GM11168 (cell line): ENCODE results near the gene BCR.

Experiments
- in situ Hi-C: fragments of 300-500 bp; cut with MboI; formaldehyde crosslinking; loops from one replicate; pipeline ENCODE4 v1.12.0; 2022; ENCODE audit warnings: low sequenced_read_pairs; ENCODE audit not compliant: unreplicated experiment

BCR gene

DNA sequence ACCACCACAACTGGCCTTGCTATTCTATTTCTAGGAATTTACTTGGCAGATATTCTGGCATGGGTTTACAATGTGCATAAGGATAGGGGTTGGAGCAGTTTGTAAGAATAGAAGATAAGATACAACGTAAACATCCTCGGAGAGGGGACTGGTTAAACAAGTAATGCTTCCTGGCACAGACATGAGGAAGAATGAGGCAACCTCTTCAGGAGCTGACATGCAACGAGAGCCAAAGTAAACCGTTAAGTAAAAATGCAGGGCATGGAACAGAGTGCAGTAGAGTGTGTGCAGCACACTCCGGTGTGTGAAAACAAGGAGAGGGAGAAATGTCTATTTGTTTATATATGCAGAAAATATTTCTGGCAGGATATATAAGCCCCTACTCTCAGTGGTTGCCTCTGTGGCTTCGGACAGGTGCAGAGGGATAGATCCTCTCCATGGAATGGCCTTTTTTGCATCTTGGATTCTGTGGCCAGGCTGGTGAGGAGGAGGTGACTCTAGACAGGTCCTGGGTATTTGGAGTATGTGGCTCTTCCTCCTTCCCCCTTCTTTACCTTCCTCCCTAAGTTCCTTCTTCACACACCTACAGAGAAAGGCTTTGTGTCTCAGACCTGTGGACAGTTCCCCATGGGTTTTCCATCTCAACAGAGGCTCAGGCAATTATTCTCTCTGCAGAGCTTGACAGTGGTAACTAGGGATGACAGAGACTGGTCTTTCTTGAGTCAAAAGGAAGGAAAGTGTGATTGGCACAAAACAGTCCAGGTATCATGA is 32.5 kb upstream of the BCR start:
- in situ Hi-C loops, result loop anchor here (25.0 kb wide), 1 partner anchor 286 kb away; no protein-coding TSS in a partner anchor

- in situ Hi-C loops, result loop anchor here (25.0 kb wide), 1 partner anchor 287 kb away; no protein-coding TSS in a partner anchor
Observed at GRCh38 chr22:23149743-23150238, 30.5 kb upstream of the BCR start.

DNA sequence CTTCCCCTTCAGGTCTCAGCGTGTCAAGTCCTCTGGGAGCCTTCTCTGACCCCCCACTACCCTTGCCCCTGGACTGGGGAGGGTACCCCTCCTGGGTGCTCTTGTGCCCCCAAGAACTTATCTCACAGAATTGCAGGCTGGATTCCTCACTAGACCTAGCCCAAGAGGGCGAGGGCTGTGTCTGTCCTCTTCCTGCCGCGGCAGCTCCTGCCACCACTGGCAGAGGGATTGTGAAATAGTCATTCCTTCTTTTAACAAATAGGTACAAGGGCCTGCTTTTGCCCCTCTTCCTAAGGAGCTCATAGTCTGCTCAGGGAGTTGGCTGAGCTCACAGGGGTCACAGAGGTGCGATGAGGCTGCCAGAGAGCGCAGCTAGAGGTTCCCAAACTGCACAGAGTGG is 29.5 kb upstream of the BCR start:
- in situ Hi-C loops, result no loop called here

- in situ Hi-C loops, result no loop called here
Observed at GRCh38 chr22:23151827-23152226, 28.5 kb upstream of the BCR start.

DNA sequence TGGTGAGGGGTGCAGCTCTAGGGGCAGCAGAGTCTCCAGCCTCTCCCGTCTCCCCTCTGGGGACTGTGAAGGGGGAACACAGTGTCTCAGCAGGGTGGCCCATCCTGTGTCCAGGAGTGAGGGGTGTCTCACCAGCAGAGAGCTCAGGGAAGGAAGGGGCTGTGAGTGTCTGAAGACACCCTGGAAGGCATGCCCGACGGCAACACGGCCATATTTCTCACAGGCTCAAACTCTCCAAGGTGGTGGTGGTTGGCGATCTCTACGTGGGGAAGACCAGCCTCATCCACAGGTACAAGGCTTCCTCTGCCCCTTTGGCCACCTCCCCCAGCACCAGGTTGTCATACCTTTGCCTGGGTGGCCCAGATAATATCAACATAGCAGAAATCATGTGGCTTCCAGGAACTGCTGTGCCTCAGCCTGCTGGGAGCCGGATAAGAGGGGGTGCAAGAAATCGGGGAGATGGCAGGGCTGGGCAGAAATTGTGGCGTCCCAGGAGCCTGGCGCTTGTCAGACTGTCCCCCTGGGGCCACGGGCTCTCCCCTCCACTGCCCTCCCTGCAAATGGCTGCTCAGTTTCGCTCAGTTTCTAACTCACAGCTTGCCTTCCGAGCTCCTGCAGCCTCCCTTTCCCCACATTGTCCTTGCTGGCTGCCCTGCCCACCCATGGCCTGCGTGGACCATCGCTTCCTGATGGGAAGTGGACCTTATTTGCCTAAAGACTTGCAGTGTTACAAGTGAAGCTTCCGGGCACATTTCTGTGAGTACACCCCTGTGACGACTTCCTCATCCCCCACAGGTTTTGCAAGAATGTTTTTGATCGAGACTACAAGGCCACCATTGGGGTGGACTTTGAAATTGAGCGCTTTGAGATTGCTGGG is 27.8 kb upstream of the BCR start:
- in situ Hi-C loops, result no loop called here

- in situ Hi-C loops, result no loop called here
Observed at GRCh38 chr22:23153994-23154393, 26.3 kb upstream of the BCR start.

DNA sequence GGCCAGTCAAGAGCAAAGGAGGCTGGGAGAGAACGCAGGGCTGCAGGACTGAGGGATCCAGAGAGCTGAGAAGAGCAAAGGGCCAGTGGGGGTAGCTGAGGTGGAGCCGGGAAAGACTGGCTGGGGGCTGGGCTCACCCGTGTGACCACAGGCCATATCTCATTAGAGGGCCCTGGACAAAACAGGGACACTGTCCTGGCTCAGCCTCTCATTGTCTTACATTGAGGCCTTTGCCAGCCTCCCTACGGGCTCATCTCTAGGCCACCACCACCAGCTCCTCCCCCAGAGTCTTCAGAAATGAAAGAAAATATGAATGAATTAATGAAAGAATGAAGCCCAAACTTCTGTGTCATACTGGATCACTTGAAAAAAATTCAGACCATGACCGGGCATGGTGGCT is 25.8 kb upstream of the BCR start:
- in situ Hi-C loops, result no loop called here

DNA sequence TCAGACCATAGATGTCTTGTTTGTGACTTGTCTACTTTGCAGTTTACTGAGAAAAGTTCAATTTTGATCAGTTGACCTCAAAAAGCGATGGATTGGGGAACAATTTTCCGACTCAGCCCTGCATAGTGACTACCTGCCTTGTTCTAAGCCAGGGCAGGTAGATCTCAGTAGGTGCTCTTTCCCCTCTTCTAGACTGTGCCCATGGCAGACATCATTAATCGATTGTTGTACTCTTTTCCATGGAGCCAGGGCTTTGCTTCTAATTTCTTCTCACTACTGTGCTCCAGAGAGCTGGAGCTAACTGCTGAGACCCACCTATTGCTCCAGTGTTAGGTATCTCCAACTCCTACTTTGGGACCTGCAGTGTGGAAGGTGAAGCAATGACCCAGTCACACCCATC is 25.2 kb upstream of the BCR start:
- in situ Hi-C loops, result no loop called here

DNA sequence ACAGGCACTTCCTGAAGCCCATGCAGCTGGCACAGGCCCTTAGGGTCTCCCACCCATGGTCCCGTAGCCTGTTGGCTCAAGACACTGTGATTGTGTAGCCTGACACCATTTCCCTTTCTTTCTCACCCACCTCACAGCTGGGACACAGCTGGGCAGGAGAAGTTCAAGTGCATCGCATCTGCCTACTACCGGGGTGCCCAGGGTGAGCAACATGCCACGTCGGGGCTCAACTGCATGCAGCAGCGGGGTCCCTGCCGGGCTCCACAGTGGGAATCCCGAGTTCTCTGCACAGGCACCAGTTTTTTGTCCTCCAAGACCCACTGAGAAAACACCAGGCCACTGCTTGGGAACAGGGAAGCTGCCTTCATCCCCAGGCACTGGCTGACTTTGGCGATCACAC is 24.5 kb upstream of the BCR start:
- in situ Hi-C loops, result no loop called here

- in situ Hi-C loops, result no loop called here
Observed at GRCh38 chr22:23156286-23156685, 24.0 kb upstream of the BCR start.

GRCh38 chr22:23157560-23158515 is 22.5 kb upstream of the BCR start:
- in situ Hi-C loops, result no loop called here

- in situ Hi-C loops, result no loop called here
Observed at GRCh38 chr22:23158516-23159290, 21.6 kb upstream of the BCR start.

DNA sequence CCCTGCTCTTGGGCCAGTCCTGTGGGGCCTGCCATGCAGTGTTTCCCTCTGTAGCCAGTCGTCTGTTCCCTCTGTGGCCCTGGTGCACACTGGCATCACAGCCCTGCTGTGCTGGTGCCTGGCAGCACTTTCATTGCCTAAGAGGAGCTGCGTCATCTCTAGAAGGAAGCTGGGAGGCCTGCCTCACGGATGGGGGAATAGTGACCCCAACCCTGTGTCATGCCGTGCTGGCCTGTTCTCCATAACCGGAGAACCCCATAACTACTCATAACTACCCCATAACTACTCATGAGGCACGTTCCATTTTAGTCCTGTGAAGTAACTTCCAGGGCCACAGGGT is 21.0 kb upstream of the BCR start:
- in situ Hi-C loops, result no loop called here

DNA sequence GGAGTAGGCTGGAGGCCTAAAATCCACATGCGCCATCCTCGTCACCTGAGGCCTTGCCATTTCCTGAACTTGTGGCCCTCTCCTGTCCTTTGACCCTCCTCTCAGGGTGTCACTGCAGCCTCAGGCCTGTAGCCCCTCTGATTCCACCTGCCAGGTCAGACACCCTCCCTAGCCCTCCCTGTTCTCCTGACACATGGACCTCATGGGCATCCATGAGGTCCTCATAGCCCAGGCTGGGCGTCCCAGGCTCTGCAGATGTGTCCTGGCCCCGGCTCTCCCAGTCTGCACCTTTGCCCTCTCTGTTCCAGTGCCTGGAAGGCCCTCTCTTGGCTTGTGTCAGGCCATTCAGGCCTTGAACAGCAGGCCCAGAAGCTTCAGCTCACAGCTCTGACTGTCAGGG is 19.3 kb upstream of the BCR start:
- in situ Hi-C loops, result no loop called here

GRCh38 chr22:23161574-23161973 is 18.7 kb upstream of the BCR start:
- in situ Hi-C loops, result no loop called here

DNA sequence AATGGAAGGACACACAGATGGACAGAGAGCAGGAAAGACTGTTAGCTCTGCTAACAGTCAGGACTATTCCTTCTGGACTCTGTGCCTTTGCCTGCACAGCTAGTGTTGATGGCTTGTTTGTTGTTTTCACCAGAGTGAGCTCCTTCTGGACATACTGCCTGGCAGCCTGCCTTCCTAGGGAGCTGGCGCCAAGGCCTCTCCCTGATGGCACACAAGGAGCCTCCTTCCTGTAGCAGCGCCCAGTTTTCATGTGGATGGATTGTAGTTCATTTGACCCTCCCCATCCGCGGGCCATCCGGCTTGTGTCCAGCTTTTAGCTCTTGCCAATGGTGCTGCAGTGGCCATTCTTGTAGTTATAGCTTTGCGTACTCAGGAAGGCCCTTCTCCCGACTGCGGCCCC is 16.6 kb upstream of the BCR start:
- in situ Hi-C loops, result no loop called here

- in situ Hi-C loops, result no loop called here
Observed at GRCh38 chr22:23164091-23164490, 16.2 kb upstream of the BCR start.

GRCh38 chr22:23166042-23166831 is 14.1 kb upstream of the BCR start:
- in situ Hi-C loops, result no loop called here
